Measurements from ENCODE around the gene TXN2.

TXN2 gene

DNA sequence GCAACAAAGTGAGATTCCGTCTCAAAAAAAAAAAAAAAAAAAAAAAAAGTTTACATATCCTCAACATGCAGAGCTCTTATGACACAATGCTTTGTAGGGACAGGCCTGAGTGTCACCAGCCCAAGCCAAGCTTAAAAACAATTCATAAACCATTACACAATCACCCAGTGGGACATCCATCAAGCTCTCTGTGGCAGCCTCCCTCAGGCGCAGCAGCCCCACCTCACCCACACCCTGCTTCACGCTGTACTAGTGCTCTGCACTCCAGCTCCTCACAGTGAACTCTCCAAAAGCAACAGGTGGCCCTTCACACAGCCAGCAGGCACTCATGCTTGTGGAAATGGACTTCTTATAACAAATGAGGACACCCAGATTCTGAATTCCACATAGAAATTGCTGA is 28.9 kb upstream of the TXN2 start:
- no peak overlapping the region for H3K4me2 ChIP-seq (ENCODE audit: insufficient read depth, low read length)
- no peaks in the 10 kb centered on the region for H3K9me3 ChIP-seq (ENCODE audit: insufficient read depth, low read length, severe bottlenecking)
- H3K27ac ChIP-seq (ENCODE audit: low read length) = no peak overlapping the region
- ATAC-seq (ENCODE audit: insufficient read depth, low read depth) = no peak
- H3K4me1 ChIP-seq (ENCODE audit: insufficient read depth, low read length) = peaks cover 21% of the 10 kb centered on the region
- peaks cover 17% of the 10 kb centered on the region for H3K79me2 ChIP-seq (ENCODE audit: insufficient read depth, low read length)
- H2AFZ ChIP-seq (ENCODE audit: low read depth, low read length) = no peak overlapping the region
- no peaks in the 10 kb centered on the region for H3K27me3 ChIP-seq (ENCODE audit: insufficient read depth, low read length, poor library complexity)
- H3K4me3 ChIP-seq (ENCODE audit: low read depth in 1 of 2, low read length in 2 of 2) = no peak overlapping the region
- TF ChIP-seq, protein P1, sequence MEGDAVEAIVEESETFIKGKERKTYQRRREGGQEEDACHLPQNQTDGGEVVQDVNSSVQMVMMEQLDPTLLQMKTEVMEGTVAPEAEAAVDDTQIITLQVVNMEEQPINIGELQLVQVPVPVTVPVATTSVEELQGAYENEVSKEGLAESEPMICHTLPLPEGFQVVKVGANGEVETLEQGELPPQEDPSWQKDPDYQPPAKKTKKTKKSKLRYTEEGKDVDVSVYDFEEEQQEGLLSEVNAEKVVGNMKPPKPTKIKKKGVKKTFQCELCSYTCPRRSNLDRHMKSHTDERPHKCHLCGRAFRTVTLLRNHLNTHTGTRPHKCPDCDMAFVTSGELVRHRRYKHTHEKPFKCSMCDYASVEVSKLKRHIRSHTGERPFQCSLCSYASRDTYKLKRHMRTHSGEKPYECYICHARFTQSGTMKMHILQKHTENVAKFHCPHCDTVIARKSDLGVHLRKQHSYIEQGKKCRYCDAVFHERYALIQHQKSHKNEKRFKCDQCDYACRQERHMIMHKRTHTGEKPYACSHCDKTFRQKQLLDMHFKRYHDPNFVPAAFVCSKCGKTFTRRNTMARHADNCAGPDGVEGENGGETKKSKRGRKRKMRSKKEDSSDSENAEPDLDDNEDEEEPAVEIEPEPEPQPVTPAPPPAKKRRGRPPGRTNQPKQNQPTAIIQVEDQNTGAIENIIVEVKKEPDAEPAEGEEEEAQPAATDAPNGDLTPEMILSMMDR (IDR thresholded peaks at IDR 0.05; ENCODE audit: borderline replicate concordance, extremely low read depth, low read length, poor library complexity, severe bottlenecking) = no peak
- TF ChIP-seq EZH2 (IDR thresholded peaks at IDR 0.05; ENCODE audit: borderline replicate concordance, low read depth, low read length, severe bottlenecking) = no peak
- H3K9ac ChIP-seq (ENCODE audit: low read depth, low read length) = no peak overlapping the region
- DNase-seq = no peak
- peaks cover 57% of the 10 kb centered on the region for H3K36me3 ChIP-seq (ENCODE audit: insufficient read depth, low read length)
- H4K20me1 ChIP-seq (ENCODE audit: insufficient read depth, low read length) = peaks cover 15% of the 10 kb centered on the region; the same call in 1 of the 2 replicates

DNA sequence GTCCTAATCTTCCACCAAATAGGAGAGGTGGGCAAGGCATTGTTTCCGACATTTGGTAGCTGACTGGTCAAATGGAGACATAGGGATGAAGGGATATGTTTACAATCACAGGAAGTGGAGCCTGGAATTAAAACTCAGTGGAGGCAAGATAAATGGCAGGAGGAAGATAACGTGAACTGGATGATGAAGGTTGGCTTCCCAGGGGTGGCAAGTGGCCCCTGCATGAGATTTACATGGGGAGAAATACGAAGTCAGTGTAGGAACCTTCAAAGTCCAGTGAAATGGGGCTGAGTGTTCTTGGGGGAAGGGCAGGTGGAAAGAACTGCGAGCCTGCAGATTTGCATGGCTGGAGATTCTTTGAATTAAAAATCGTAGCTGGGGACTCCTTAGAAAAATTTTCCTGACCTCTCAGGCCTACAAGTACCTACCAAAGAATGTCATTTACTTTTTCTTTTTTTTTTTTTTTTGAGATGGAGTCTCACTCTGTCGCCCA is 26.1 kb upstream of the TXN2 start:
- Histone ChIP-seq H3K4me1 (ENCODE audit: insufficient read depth, low read length) (peaks cover 40% of the 10 kb centered on the region), H2AFZ (ENCODE audit: low read depth, low read length) (peak overlapping the region; percentile 86), H3K4me3 (ENCODE audit: low read depth in 1 of 2, low read length in 2 of 2) (peak overlapping the region; percentile 28 to 87; a peak in 3 of 4 replicates), H3K9me3 (ENCODE audit: insufficient read depth, low read length, severe bottlenecking) (no peaks in the 10 kb centered on the region), H3K27ac (ENCODE audit: low read length) (peak overlapping the region; percentile 91), H3K79me2 (ENCODE audit: insufficient read depth, low read length) (peaks cover 37% of the 10 kb centered on the region), H3K9ac (ENCODE audit: low read depth, low read length) (peak overlapping the region; percentile 87), H3K4me2 (ENCODE audit: insufficient read depth, low read length) (peak overlapping the region; percentile 89), H4K20me1 (ENCODE audit: insufficient read depth, low read length) (peaks cover 13% of the 10 kb centered on the region), H3K27me3 (ENCODE audit: insufficient read depth, low read length, poor library complexity) (no peaks in the 10 kb centered on the region), H3K36me3 (ENCODE audit: insufficient read depth, low read length) (peaks cover 55% of the 10 kb centered on the region)
- ATAC-seq (ENCODE audit: insufficient read depth, low read depth) (no peak), DNase-seq (no peak)
- TF ChIP-seq, protein P1 (IDR thresholded peaks at IDR 0.05; ENCODE audit: borderline replicate concordance, extremely low read depth, low read length, poor library complexity, severe bottlenecking) = no peak
- no peak for TF ChIP-seq EZH2 (IDR thresholded peaks at IDR 0.05; ENCODE audit: borderline replicate concordance, low read depth, low read length, severe bottlenecking)

DNA sequence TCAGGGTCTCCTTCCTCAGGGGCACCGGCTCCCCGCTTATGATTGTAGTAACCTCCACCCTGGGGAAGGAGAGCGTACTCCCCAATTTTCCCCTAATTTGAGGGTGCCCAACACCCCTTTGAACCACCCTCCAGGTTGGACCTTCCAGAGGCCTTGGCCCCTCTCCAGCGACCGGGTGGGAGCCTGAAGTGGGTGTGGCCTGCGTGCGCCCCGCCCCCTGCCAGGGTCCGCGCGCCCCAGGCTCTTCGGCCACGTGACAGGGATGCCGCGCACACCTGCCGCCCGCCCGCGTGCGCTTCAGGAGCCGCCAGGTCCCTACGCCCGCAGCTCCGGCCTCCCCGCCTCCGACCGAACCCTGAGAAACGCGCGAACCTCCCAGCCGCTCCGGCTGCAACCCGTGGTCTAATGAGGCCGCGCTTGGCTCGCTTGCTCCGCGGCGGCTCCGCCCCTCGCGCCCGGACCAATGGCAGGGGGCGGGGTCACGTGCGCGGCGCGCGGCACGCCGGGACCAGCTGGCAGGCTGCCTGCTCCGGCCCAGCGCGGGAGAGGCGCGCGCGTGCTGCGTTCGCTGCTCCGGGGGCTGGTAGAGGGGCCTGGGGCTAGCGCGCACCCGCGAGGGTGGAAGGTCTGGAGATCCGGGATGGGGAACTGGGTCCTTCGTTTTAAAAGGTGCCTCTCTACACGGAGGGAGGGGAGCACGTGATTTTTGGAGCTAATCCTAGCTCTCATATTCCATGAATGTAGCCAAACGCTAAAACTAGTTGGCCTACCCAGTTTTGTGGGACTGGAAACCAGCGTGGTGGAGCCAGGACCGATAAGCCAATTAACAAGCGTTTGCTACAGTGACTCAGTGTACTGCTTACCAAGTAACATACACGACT is 25.4 kb upstream of the TXN2 start, which contains the start of gene FOXRED2:
Gene FOXRED2 (minus strand): TSS at position 404 of the 881 bp plus-strand sequence. CDS start 618 bp downstream, outside the sequence.
- TF ChIP-seq, protein P1 (IDR thresholded peaks at IDR 0.05; ENCODE audit: borderline replicate concordance, extremely low read depth, low read length, poor library complexity, severe bottlenecking) = no peak
- no peak for TF ChIP-seq EZH2 (IDR thresholded peaks at IDR 0.05; ENCODE audit: borderline replicate concordance, low read depth, low read length, severe bottlenecking)
- Histone ChIP-seq H2AFZ (ENCODE audit: low read depth, low read length) (peak within 1 kb of the TSS; percentile 86), H3K4me2 (ENCODE audit: insufficient read depth, low read length) (peak within 1 kb of the TSS; percentile 89), H3K36me3 (ENCODE audit: insufficient read depth, low read length) (peaks cover 55% of the 10 kb centered on the region), H3K79me2 (ENCODE audit: insufficient read depth, low read length) (peaks cover 41% of the 10 kb centered on the region), H3K4me3 (ENCODE audit: low read depth in 1 of 2, low read length in 2 of 2) (peak within 1 kb of the TSS; percentile 55 to 87), H4K20me1 (ENCODE audit: insufficient read depth, low read length) (peaks cover 7% of the 10 kb centered on the region), H3K9me3 (ENCODE audit: insufficient read depth, low read length, severe bottlenecking) (no peaks in the 10 kb centered on the region), H3K27me3 (ENCODE audit: insufficient read depth, low read length, poor library complexity) (no peaks in the 10 kb centered on the region), H3K9ac (ENCODE audit: low read depth, low read length) (peak within 1 kb of the TSS; percentile 87), H3K27ac (ENCODE audit: low read length) (peak within 1 kb of the TSS; percentile 91), H3K4me1 (ENCODE audit: insufficient read depth, low read length) (peaks cover 40% of the 10 kb centered on the region)
- ATAC-seq (ENCODE audit: insufficient read depth, low read depth) = peak; percentile 86
- peak; percentile 93 for DNase-seq
